ENCODE measurements around the gene SPSB4. TPM values are rescaled to one million over a fixed set of nuclear protein-coding genes. Genes with fewer than 3 reads are reported as not detected.
"Not testable (repeated sequence)": the region's sequence is repeated elsewhere in the genome, so short reads cannot be mapped to it uniquely, and the experiment has no call there.

The SPSB4 gene
- total RNA-seq, 1 experiment from 2014 or later, result 2.3 TPM

DNA sequence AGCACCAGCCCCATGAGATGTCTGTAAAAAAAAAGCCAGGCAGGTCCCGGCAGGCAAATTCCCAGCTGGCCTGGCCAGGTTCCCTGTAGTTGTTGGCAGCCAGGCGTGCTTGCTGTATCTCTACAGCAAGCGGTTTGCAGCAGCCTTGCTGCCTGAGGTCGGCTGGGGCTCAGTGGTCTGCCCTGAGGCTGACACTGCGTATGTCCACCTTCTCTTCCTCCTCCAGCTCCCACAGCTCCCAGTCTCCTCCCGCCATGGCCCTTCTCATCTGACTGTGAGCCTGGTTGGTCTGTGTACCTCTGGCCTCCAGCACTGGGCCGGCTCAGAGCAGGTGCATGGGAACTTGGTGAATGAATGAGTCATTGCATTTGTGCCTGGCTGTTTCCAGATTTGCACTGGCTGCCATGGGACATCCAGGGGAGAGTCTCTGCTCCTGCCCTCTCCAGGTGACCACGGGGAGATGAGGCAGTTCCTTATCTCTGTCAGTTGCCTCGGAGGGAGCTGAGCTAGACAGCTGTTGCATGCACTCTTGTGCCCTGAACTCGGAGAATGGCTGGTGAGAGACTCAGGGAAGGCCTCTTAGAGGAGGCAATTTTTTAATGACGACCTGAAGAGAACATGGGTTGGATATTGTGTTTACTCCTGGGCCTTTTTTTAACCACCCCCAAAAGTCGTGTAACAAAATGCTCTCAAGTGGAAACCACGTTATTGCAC, 43.0 kb downstream of the SPSB4 start:
- DNase-seq (ENCODE audit: low read depth), result peak; percentile 29

DNA sequence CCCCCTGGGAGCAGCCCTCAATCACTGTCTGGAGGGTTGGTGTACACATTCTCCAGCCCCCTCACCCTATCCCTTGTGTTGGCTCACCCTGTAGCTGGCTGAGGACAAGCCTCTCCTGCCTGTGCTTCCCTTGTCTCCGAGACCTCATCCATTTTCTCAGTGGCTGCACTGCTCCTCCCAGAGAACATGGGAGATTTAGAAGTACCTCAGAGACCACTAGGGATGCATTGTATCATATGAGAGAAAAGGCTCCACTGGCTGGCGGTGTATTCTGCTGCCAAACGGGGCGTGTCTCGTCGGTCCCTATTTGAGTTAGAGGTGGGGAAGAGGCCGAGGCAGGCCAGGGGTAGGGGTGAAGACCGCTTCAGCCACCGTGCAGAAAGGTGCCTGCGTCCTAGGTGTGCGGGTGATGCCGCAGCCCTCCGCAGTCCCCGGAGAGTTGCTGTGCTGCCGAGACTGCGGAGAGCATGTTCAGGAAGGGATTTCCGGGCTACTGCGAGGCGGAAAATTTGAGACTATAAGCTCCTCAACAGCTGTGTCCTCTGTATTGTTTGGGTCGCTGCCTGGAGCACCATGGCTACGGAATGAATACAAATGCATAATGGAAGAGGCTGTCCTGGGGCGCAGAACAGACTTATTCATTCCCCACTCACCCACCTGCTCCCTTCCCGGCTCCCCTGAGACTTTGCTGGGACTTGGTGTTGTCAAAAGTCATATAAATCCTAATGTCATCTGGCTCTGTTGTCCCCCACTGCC, 43.8 kb downstream of the SPSB4 start:
- peak; percentile 63 for DNase-seq (ENCODE audit: low read depth)

DNA sequence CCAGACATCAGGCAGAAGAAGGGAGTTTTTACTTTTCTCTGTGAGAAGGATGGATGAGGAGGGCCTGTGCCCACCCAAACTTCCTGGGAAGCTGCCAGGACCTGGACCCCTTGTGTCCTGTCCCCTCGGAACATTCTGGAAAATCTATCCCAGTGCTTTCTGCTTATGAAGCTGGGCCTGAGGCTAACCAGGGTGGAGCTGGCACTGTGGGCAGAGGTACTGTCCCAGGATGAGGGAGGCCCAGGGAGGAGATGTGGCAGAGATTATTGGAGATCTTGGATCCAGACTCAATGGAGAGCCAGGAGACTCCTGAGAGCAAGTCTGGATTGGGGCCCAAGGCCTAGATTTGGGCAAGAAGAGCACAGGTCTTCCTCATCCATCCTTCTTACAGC, 44.4 kb downstream of the SPSB4 start:
- DNase-seq (ENCODE audit: low read depth), result no peak

DNA sequence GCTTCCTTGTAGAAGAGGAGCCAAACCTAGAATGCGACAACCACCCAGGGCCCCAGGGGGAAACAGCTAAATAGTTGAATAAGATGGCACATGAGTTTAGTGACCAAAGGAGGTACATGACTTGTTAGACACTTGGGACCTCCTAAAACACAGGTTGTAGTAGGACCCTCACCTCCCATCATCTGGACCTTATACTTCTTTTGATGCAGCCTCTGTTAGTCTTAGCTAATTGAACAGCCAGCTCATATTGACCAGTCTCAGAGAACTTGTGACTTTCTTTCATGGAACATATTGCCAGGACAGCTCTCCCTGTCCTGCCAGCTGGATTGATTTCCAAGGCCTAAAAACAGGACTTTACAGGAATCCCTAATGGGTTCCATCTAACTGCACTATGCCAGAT, 45.0 kb downstream of the SPSB4 start:
- no peak for DNase-seq (ENCODE audit: low read depth)

DNA sequence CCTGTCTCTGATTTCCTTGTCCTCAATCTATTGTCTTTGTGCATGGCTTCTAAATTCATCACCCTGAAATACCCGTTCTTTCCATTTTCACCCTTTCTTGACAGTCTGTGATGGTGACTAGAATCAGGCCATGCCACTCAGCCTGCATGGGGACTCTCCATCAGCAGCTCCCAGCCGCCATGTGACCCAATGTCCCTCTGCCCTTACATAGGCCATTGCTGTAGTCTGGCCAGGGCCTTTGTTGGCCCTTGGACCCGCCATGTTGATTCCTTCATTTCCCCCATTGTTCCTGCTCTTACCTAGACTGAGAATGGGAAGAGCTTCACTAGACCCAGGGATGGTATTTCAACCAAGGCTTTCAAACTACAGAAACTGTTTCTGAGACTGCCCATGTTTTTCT, 45.8 kb downstream of the SPSB4 start:
- no peak for DNase-seq (ENCODE audit: low read depth)

DNA sequence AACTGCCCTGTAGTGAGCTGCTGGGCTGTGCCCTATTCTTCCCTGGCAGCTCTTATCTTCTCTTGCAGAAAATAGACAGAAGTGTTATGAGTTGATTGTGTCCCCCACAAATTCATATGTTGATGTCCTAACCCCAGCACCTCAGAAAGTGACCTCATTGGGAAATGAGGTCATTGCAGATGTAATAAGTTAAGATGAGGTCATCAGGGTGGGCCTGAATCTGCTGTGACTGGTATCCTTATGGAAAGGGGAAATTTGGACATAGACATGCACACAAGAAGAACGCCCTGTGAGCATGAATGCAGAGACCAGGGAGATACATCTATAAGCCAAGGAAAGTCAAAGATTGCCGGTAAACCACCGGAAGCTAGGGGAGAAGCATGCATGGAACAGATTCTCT, 49.0 kb downstream of the SPSB4 start:
- no peak for DNase-seq (ENCODE audit: low read depth)

DNA sequence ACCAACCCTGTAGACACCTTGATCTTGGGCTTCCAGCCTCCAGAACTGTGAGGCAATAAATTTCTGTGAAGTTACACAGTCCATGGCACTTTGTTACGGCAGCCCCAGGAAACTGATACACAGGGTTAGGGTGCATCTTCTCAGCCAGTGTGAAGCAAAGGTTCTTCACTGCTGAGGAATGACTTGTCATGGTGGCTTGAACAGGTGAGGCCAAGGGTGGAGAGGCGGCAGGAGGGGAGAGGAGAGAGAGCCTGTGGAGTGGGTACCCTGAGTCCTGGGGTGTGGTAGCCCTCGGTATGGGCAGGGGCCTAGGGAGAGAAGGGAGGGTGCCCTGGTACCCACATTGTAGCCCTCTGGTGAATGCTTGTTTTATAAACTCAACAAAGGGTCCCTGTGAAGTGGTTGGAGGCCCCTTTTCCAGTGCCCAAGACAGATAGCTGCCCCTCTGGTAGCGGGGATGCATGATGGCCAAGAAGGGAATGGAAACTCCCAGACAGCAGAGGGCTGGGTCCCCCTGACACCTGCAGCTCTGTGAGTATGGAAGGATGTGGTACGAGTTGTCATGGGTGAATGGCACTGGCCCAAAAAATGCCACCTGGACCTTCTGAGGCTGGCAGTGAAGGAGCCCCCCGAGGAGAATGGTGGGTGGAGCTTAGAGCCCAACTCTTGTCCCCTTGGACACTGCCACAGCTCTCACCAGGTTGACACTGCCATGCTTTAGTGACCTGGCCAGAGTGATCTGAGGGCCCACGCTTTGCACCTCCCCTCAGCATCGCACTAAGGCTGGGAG, 49.6 kb downstream of the SPSB4 start:
- no peak for DNase-seq (ENCODE audit: low read depth)

DNA sequence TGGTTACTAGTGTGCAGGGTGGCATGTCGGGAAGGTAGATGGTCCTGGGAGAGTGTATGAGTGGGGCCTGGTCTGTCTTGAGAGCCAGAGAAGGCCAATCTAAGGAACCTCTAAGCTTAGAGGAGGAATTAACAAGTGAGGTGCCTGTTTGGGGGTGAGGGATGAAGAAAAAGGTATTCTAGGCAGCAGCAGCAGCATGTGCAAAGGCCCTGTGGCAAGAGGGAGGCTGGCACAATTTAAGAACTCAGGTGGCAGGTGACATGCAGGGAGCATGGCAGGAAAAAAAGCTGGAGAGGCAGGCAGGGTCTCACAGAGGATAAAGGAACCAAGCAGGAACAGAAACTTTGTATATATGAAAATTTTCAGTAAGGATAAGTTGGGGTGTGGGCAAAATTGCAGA, 51.2 kb downstream of the SPSB4 start:
- no peak for DNase-seq (ENCODE audit: low read depth)

DNA sequence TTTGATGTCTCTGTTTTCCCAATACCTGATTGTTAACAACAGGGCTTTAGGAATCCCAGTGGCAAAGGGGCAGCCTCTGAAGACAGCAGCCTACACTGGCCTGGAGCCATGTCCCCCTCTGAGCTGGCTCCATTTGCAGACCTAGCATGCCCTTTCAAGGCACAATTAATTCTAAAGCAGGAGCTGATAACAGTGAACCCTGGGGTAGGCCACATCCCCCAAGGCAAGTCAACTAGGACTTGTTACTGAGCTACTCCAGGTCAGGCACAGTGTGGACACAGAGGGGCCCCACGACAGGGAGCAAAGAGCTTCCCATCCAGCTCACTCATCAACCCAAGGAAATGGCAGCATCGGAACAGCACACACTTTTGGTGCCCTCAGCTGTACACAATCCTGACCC, 51.9 kb downstream of the SPSB4 start:
- DNase-seq (ENCODE audit: low read depth), result no peak

DNA sequence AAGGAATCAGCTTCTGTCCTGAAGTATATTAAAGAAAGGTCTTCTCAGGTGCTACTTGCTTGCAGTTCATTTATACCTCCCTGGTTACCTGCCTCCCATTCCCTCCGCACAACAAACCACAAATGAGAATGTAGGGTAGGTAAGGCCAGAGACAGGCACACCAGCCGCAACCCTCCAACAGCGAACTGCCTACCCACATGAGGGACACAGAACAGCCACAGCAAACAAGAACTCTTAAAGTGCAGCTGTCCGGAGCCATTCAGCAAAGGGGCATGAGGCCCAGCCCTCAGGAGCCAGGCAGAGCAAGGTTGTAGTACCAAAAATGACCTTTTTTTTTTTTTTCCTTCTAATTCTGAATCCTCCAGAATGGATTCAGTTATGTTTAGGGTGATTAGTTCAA, 52.4 kb downstream of the SPSB4 start:
- DNase-seq (ENCODE audit: low read depth), result no peak

DNA sequence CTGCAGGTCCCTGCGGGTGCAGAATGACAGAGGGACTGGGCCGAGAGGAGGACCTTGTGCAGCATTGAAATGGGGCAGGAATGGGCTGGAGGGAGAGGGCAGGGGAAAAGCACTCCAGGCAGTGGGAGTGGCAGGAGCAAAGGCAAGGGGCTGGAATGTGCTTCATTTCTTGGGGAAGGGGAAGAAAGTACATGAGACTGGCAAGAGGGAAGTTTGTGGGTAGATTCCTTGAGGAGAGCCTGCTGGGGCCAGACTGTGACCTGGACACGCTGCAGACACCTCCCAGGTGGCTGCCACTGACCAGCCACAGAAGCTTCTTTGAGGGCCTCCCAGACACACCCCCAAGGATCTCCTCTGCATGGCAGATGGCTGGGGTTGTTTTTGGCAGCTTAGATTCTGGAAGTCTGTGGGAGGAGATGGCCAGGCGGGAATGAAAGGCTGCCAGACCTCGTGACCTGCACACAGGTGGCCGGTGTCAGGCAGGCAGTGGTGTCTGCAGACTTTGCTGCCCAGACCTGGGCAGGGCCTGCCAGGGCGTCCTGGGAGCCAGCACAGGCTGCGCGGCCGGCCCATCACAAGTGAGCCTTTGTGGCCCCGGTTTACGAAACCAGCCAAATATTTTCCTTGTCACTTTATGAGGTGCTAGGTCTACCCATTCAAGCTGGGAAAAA, 53.1 kb downstream of the SPSB4 start:
- no peak for DNase-seq (ENCODE audit: low read depth)

DNA sequence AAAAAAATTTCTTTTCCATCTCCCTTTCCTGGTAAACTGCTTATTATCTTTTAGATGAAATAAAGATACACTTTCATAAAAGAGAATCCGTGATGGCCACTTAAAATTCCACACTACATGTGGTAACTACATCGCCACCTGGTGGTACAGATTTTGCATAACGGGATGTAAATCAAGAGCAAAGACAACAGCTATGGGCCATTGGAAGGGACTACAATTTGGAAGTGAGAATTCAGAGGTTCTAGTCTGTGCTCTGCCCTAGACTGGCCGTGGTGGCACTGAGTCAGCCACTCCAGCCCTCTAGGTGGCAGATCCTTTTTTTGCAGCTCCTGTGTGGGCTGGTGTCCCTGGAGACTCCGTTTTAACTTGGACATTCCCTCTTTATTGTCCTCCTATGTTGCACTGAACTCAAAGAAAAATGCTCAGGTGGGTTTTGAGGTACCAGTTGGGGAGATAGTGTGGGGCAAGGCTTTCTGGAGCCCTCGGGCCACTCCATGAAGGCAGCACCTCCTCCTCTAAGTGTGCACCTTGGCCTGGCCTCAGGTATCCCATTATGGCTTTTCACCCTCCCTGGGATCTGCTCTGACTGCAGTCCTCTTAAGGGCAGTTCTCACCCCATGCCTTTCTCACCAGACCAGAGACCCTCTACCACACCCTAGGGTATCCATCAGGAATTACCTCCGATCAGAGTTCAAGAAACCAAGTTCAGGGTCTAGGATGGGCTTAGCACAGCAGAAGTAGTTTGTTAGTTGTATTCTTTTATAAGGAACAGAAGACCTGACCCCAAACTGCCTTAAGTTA, 54.9 kb downstream of the SPSB4 start:
- peak; percentile 72 for DNase-seq (ENCODE audit: low read depth)

DNA sequence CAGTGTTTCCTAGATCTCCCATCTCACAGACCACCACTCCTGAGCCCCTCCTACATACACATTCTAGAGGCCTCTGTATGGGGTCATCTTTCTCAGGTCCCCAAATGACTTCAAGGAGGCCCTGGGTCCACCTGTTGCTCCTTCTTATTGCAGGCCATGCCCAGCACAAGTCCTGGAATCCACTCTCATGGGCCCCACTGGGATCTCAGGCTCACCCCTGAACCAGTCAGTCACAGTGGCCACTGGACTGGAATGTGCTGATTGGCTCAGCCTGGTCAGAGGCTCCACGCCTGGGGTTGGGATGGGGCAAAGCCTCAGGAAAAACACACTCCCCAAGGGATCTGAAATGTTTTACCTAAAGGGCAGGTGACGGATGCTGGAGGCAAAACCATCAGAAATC, 55.7 kb downstream of the SPSB4 start:
- DNase-seq (ENCODE audit: low read depth), result no peak

DNA sequence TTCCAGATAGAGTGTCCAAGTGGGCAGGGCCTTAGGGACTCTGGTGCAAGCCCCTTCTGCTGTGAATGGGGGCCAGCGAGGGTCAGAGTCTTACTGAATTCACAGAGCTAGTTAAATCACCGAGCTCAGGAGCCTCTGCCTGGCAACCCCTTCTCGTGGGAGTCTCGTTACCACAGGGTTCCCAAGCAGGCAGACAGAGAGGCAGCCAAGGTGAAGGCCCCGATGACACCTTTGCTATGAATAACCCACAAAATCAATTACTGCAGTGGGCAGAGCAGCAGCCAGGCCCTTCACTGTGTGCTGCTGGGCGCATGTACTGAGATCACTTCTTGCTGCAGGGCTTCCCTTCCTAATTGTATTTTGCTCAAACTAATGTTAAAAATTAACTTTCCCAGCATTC, 56.9 kb downstream of the SPSB4 start:
- no peak for DNase-seq (ENCODE audit: low read depth)

DNA sequence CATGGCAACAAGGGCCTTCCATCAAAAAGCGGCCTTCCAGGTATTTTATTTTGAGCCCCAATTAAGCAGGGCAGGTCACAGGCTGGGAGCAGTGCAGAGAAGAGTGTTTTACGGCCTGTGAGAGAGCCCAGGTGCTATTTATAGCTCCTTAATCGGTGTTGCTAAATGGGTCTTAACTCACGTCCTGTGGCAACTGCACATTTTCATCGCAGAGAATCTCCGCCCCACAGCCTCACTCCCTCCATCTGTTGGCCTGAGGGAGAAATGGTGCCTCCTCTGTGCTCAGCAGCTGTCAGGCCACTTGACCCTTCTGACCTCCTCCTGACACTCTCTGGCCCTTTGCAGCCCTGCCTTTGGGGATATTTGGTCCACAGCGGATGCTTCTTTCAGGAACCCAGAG, 58.6 kb downstream of the SPSB4 start:
- no peak for DNase-seq (ENCODE audit: low read depth)

DNA sequence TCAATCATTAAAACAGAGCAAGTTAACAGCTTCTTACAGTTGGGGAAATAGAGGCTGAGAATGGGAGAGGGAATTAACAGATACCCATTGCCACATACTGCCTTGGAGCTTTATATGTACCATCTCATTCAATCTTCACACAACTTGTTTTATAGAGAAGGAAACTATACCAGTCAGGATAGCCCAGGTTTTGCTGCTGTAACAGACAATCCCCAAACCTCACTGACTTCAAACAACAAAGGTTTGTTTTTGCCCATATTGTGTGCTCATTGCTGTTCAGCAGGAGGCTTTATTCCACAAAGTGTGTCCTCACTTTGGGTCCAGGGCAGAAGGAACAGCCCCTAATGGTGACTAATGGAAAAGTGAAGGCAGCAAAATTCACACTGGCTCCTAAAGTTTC, 59.2 kb downstream of the SPSB4 start:
- DNase-seq (ENCODE audit: low read depth), result no peak

DNA sequence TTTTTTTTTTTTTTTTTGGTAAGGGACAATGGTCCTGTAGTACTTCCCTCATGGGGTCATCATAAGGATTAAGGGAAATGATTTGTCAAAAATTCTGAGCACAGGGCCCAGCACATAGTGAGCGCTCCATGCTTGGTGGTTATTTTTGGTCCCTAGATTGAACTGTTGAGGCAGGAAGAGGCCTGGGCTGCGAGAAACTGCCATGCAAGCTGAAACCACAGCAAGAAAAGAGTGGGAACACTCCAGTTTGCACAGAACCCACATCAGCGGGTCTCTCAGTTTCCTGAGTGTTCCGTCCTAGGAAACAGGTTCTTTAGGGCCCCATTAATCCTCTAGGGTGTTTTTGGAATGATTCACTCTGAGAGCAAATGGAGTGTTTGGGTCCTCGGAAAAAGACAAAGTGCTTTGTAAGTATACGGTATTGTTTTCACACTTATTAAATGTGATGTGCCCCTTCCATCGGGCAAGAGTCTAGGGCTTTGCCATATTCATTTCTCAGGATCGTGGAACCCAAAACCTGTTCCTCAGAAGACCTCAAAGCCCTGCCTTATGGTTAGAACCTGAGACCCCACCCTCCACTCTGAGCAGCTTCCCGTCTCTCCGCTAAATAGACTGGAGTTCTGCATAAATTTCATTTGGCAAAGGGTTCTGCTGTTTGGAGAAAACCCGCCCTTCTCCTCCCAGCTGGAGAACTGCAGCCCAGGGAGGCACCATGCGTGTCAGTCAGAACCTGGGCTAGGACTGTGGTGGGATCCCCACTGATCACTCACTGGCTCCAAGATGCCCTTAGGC, 60.4 kb downstream of the SPSB4 start:
- no peak for DNase-seq (ENCODE audit: low read depth)

DNA sequence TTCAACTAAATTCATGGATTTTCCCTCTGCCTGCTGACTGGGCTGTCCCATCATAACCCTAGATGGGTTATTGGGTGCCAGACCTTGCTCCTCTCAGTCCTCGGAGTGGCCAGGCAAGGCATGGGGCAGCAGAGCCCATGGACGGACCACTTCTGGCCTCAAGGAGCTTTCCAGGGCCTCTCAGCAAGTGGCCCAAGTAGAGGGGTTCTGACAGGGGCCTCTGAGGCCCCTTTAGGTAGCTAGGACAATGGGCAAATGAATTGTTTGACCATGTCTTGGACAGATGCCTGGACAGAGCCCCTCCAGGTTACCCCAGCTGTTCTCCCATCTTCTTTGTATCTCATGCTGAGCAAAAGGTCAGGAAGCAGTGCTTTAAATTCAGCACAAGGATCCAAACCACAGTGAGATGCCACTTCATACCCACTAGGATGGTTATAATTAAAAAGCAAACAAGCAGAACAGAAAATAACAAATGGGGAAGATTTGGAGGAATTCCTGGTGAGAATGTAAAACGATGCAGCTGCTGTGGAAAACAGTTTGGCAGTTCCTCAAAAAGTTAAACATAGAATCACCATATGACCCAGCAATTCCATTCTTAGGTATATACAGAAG, 61.6 kb downstream of the SPSB4 start:
- no peak for DNase-seq (ENCODE audit: low read depth)

DNA sequence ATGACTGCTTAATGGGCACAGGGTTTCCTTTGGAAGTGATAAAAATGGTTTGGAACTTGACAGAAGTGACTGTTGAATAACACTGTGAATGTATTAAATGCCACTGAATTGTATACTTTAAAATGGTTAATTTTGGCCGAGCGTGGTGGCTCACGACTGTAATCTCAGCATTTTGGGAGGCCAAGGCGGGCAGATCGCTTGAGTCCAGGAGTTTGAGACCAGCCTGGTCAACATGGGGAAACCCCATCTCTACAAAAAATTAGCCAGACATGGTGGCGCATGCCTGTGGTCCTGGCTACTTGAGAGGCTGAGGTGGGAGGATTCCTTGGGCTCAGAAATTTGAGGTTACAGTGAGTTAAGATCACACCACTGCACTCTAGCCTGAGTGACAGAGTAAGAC, 62.5 kb downstream of the SPSB4 start:
- DNase-seq (ENCODE audit: low read depth), result not testable (repeated sequence)

DNA sequence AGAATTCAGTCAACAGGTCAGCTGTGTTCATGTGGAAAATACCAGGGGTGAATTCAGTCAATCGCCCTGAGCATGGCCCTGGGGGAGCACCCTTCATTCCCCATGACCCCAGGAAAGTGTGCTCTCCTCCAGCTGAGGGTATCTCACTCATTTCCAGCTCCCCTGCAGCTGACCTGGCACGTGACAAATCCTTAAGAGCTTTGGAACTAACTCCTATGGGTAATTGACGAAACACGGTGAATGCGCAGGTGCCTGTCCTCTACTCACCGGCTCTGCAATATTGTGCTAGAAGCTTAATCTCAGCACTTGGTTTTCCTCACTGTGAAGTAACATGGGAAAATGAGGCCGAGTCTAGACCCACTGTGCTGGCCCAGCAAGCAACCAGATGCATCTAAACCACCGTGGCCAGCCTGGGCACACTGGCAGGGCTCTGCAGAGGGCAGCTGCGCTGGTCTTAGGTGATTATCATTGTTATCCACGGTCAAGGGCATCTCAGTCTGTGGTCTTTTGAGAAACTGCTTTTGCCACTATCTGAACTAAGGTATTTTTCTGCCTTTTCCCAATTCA, 63.1 kb downstream of the SPSB4 start:
- DNase-seq (ENCODE audit: low read depth), result no peak

Measured in Daoy (cell line).